K562 (cell line): ENCODE data around the gene APLNR. TPM values are rescaled to one million over a fixed set of nuclear protein-coding genes. Genes with fewer than 3 reads are reported as not detected.

Experiments
- ATAC-seq: fragments of 200-7000 bp; cut with Tn5 transposase; 3 replicates; pipeline ENCODE4 v1.9.1; 2020; ENCODE audit warnings: moderate library complexity
- BruUV-seq: library from RNA; stranded (reverse); fragments of 400-500 nt; replicated peaks from 2 replicates; lab custom pipeline; 2021; lab: Mats Ljungman, UMichigan
- CTCF ChIA-PET: fragments of 300-600 bp; formaldehyde crosslinking; extraction: SDS; loops from one replicate; lab custom pipeline; 2021; ENCODE audit warnings: low intra/inter-chr PET ratio; lab: Yijun Ruan, JAX
- POLR2A ChIA-PET: fragments of 300-600, 350-650 bp; sonication (Branson Sonifier 250); formaldehyde crosslinking; extraction: SDS; loops from one replicate; lab custom pipeline; 2021; ENCODE audit warnings: antibody characterized with exemption, inconsistent platforms; lab: Yijun Ruan, JAX
- DNase-seq, 4 experiments: peaks; one replicate each; pipeline versions ENCODE4 v3.0.0 to v3.0.0-alpha.2; 2011 to 2018; ENCODE audit warnings: low spot score in 3 of 4, mixed read lengths in 3 of 4; ENCODE audit errors: extremely low read depth in 1 of 4
- FAIRE-seq: peaks from 2 replicates; lab custom pipeline; 2011; peaks lifted over from hg19 to GRCh38; lab: Jason Lieb, UNC
- H2AFZ ChIP-seq: 2 replicates; pipeline ENCODE4 v1.6.0; 2011; ENCODE audit warnings: low read depth, low read length, control low read depth, inconsistent platforms
- H3K27ac ChIP-seq: fragments of 200-600 bp; 3 replicates; pipeline ENCODE4 v1.8.0; 2011; ENCODE audit warnings: low read depth, mild to moderate bottlenecking, control low read depth, inconsistent platforms, low read length, moderate library complexity, mixed read lengths; ENCODE audit errors: extremely low read depth
- H3K27me3 ChIP-seq, 2 experiments: fragments of 300-600 bp in 1 of 2; 2 replicates in 1 of 2; 3 replicates in 1 of 2; pipeline versions ENCODE4 v1.6.0 to v1.8.0; 2011; ENCODE audit warnings: inconsistent platforms in 2 of 2, low read length in 2 of 2, mild to moderate bottlenecking in 1 of 2, mixed read lengths in 1 of 2, moderate library complexity in 1 of 2; ENCODE audit not compliant: control insufficient read depth in 2 of 2, insufficient read depth in 2 of 2
- H3K36me3 ChIP-seq: fragments of 300-600 bp; 3 replicates; pipeline ENCODE4 v1.8.0; 2011; ENCODE audit warnings: mild to moderate bottlenecking, low read length, inconsistent platforms; ENCODE audit not compliant: control insufficient read depth, insufficient read depth
- H3K4me1 ChIP-seq, 2 experiments: fragments of 200-600 bp in 1 of 2; replicated peaks in 1 of 2; 2 replicates in 1 of 2; 3 replicates in 1 of 2; pipeline versions ENCODE4 v1.5.1 to v1.8.0; 2011; ENCODE audit warnings: inconsistent platforms in 2 of 2, low read length in 2 of 2, mild to moderate bottlenecking in 1 of 2, mixed read lengths in 1 of 2, moderate library complexity in 1 of 2; ENCODE audit not compliant: control insufficient read depth in 2 of 2, insufficient read depth in 2 of 2
- H3K4me2 ChIP-seq: 2 replicates; pipeline ENCODE4 v1.6.1; 2011; ENCODE audit warnings: low read length, control low read depth, inconsistent platforms, mixed read lengths; ENCODE audit not compliant: insufficient read depth
- H3K4me3 ChIP-seq: fragments of 200-600 bp; sonication (generic), shearing (Covaris generic); 2 replicates; pipeline ENCODE4 v1.5.1; 2016; ENCODE audit warnings: control low read depth, inconsistent platforms
- H3K79me2 ChIP-seq: fragments of 200-600 bp; 3 replicates; pipeline ENCODE4 v1.8.0; 2011; ENCODE audit warnings: low read length, inconsistent platforms; ENCODE audit not compliant: control insufficient read depth, insufficient read depth
- H3K9ac ChIP-seq, 2 experiments: 2 replicates each; pipeline versions ENCODE4 v1.6.0 to v1.6.1; 2011; ENCODE audit warnings: low read depth in 2 of 2, low read length in 2 of 2, control low read depth in 1 of 2, inconsistent platforms in 1 of 2, mild to moderate bottlenecking in 1 of 2, mixed read lengths in 1 of 2; ENCODE audit not compliant: insufficient read depth in 1 of 2
- H3K9me1 ChIP-seq: one replicate; pipeline ENCODE4 v1.6.0; 2011; ENCODE audit warnings: inconsistent platforms, mild to moderate bottlenecking, low read length, moderate library complexity; ENCODE audit not compliant: control insufficient read depth, insufficient read depth
- H3K9me3 ChIP-seq: replicated peaks from 2 replicates; pipeline ENCODE4 v1.5.1; 2011; ENCODE audit warnings: low read depth, low read length, inconsistent platforms; ENCODE audit not compliant: control insufficient read depth, insufficient read depth
- H4K20me1 ChIP-seq: replicated peaks from 2 replicates; pipeline ENCODE4 v1.6.1; 2011; ENCODE audit warnings: low read length, inconsistent platforms, mixed read lengths; ENCODE audit not compliant: control insufficient read depth, insufficient read depth
- ATF1 ChIP-seq, 2 experiments: fragments of 450-650 bp in 1 of 2; IDR thresholded peaks; 2 replicates each; pipeline ENCODE4 v1.6.1; 2016; ENCODE audit warnings: missing compliant biosample characterization in 1 of 2, missing genetic modification characterization in 1 of 2
- CBX2 ChIP-seq: fragments of 200-600 bp; sonication (generic); IDR thresholded peaks from one replicate; pipeline ENCODE4 v1.6.1; 2012; ENCODE audit warnings: mild to moderate bottlenecking, low read length, inconsistent platforms; ENCODE audit not compliant: insufficient read depth, poor library complexity, severe bottlenecking
- FOXA3 ChIP-seq, 2 experiments: fragments of 450-650 bp in 1 of 2; sonication (generic) in 1 of 2; formaldehyde crosslinking; IDR thresholded peaks in 1 of 2; conservative IDR thresholded peaks in 1 of 2; 2 replicates each; pipeline versions ENCODE4 v1.4.0 to v1.8.0; 2020 to 2022; ENCODE audit warnings: mild to moderate bottlenecking in 2 of 2, missing genetic modification reagents in 1 of 2
- JUNB ChIP-seq: fragments of 450-650 bp; formaldehyde crosslinking; conservative IDR thresholded peaks from 2 replicates; pipeline ENCODE4 v1.4.0; 2020; ENCODE audit warnings: mild to moderate bottlenecking
- NCOA6 ChIP-seq: fragments of 450-650 bp; IDR thresholded peaks from 2 replicates; pipeline ENCODE4 v1.6.1; 2017; ENCODE audit warnings: mild to moderate bottlenecking
- PURB ChIP-seq: sonication (generic); formaldehyde crosslinking; IDR thresholded peaks from 2 replicates; pipeline ENCODE4 v1.9.0; 2021; ENCODE audit warnings: low read depth, mild to moderate bottlenecking, missing genetic modification reagents
- SLC30A9 ChIP-seq: fragments of 250-450 bp; sonication (Bioruptor Pico); IDR thresholded peaks from 2 replicates; pipeline ENCODE4 v1.8.0; 2022; ENCODE audit warnings: mild to moderate bottlenecking, moderate library complexity
- ZNF699 ChIP-seq: fragments of 250-450 bp; sonication (Bioruptor Pico); IDR thresholded peaks from 2 replicates; pipeline ENCODE4 v1.8.0; 2021; ENCODE audit warnings: mild to moderate bottlenecking, moderate library complexity; ENCODE audit not compliant: insufficient replicate concordance
- WGBS: fragments of 100-300 bp; shearing (Covaris generic); methylation state at CpG from one replicate; pipeline ENCODE4 v1.1.6; 2016; ENCODE audit warnings: low coverage, mixed read lengths; ENCODE audit not compliant: insufficient coverage; ENCODE audit errors: missing lambda C conversion rate; 5-methylcytosine and 5-hydroxymethylcytosine counted together
- in situ Hi-C: fragments of 300-500 bp; cut with MboI; formaldehyde crosslinking; loops from 4 replicates; pipeline ENCODE4 v1.15.0; 2018; ENCODE audit warnings: inconsistent platforms, mixed read lengths
- intact Hi-C: fragments of 100-400 bp; cut with micrococcal nuclease; formaldehyde crosslinking; loops from 2 replicates; pipeline ENCODE4 v1.14.2; 2022
- polyA plus RNA-seq, 8 experiments: library from polyadenylated mRNA; depleted of rRNA in 4 of 8; stranded (reverse) in 5 of 8; unstranded in 3 of 8; fragments of >200 nt; fragmentation: Nextera tagmentation in 2 of 8; fragmentation: Illumina TruSeq in 1 of 8; extraction: Ambion mirVana in 2 of 8; extraction: Trizol in 1 of 8; gene quantifications; 2 replicates each; pipeline versions ENCODE4 v1.2.1 to v1.2.3, GENCODE V29; 2011 to 2014; ENCODE audit warnings: inconsistent platforms in 1 of 8, missing spikeins in 1 of 8
- total RNA-seq, 7 experiments: library from RNA; depleted of rRNA in 6 of 7; stranded (reverse); fragments of >200 nt in 6 of 7; fragmentation: Illumina TruSeq in 2 of 7; extraction: Trizol in 2 of 7; gene quantifications; 2 replicates each; pipeline versions ENCODE4 v1.2.1 to v1.2.3, GENCODE V29; 2011 to 2021; ENCODE audit warnings: low replicate concordance in 1 of 7

Gene APLNR
- total and polyA plus RNA-seq, 9 of the 15 experiments (the other 6 are each of a cell fraction or from before 2014, with no cell fraction given): 0.15 to 2.0 (median 0.65) TPM

DNA sequence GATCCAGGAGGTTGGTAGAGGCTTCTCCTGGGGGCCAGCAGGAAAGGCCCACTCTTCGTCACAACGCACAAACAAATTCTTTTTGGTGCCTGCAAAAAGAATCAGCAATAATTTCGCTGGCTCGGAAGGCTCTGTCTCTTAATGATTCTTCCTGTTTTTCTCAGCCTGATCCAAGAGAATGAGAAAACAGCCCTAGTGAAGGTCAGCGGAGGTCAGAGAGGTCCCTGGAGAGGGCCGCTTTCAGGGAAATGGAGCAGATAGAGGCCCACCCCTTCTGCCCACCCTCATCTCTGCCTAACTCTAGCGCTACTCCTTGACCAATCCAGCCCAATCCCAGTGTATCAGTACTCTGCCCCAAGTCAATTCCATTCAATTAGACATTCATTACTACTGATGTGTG is 36.1 kb downstream of the APLNR start:
- Histone ChIP-seq H2AFZ (no peak overlapping the region), H3K27me3 (peaks cover 24 to 34% of the 10 kb centered on the region in 2 experiments), H3K9me3 (no peaks in the 10 kb centered on the region), H3K79me2 (no peaks in the 10 kb centered on the region), H3K9ac (no peak overlapping the region), H3K4me2 (no peak overlapping the region), H3K9me1 (no peaks in the 10 kb centered on the region), H4K20me1 (no peaks in the 10 kb centered on the region), H3K36me3 (no peaks in the 10 kb centered on the region), H3K4me3 (no peak overlapping the region), H3K27ac (no peak overlapping the region), H3K4me1 (no peaks in the 10 kb centered on the region)
- FAIRE-seq (no peak), ATAC-seq (no peak), DNase-seq (no peak)
- no TSS peak for BruUV-seq
- 10% methylated on average over 7 of the region's 7 CpGs for WGBS
- in situ Hi-C loops (no loop called here), intact Hi-C loops (no loop called here)
- TF ChIP-seq PURB: no peak
- no peak for TF ChIP-seq JUNB (CRISPR knock-in tag)
- no peak for TF ChIP-seq CBX2
- TF ChIP-seq FOXA3 (CRISPR knock-in tag; conservative IDR thresholded peaks at IDR 0.05 in 1 of 2, IDR thresholded peaks at IDR 0.05 in 1 of 2): no peak
- TF ChIP-seq ZNF699: no peak
- TF ChIP-seq ATF1 (CRISPR knock-in tag; IDR thresholded peaks at IDR 0.05): no peak
- TF ChIP-seq ATF1 (tag; IDR thresholded peaks at IDR 0.05): no peak
- no peak for TF ChIP-seq SLC30A9 (CRISPR knock-in tag)
- no peak for TF ChIP-seq NCOA6
- ChIA-PET CTCF (no interaction called here), POLR2A (no interaction called here)
